GM12873 (cell line): Measurements from ENCODE around the gene LIPC.

Source experiments
- CTCF ChIP-seq: IDR thresholded peaks from 2 replicates; pipeline ENCODE4 v1.5.1; 2012; ENCODE audit warnings: low read depth, mild to moderate bottlenecking, moderate library complexity, low read length, control low read depth; ENCODE audit not compliant: insufficient read depth; ENCODE audit errors: missing control alignments

Gene LIPC

GRCh38 chr15:58546635-58547627 lies 115.1 kb downstream of the LIPC start:
- no peak for TF ChIP-seq CTCF

GRCh38 chr15:58547628-58548307 lies 116.0 kb downstream of the LIPC start:
- TF ChIP-seq CTCF: no peak

GRCh38 chr15:58548308-58549012 lies 116.7 kb downstream of the LIPC start:
- TF ChIP-seq CTCF: no peak

- TF ChIP-seq CTCF: no peak
Observed at GRCh38 chr15:58549013-58549784, 117.4 kb downstream of the LIPC start.

GRCh38 chr15:58549785-58550074 lies 117.9 kb downstream of the LIPC start:
- TF ChIP-seq CTCF: no peak

GRCh38 chr15:58551084-58551763 lies 119.4 kb downstream of the LIPC start:
- no peak for TF ChIP-seq CTCF
